Heart right ventricle (tissue), 16 donors: ENCODE measurements around the gene NPB. TPM values are rescaled to one million over a fixed set of nuclear protein-coding genes. Genes with fewer than 3 reads are reported as not detected.

Experiments used
- ATAC-seq, 8 donors: fragments of 200-7000 bp; cut with Tn5 transposase; one replicate each; pipeline ENCODE4 v1.9.1; 2020; ENCODE audit warnings: mild to moderate bottlenecking in 8 of 8, moderate library complexity in 8 of 8, moderate number of reproducible peaks in 1 of 8
- DNase-seq, 2 donors: peaks; one replicate each; pipeline ENCODE4 v3.0.0-alpha.2; 2020
- H3K27ac ChIP-seq, 10 donors: fragments of 200-600 bp; sonication (generic) in 2 of 10; one replicate each; pipeline versions ENCODE4 v1.5.0 to v1.8.0; 2020 to 2022; ENCODE audit warnings: mild to moderate bottlenecking in 3 of 10
- H3K27me3 ChIP-seq, 7 donors: fragments of 200-600 bp; one replicate each; pipeline ENCODE4 v1.8.0; 2021 to 2022; ENCODE audit warnings: mild to moderate bottlenecking in 2 of 7
- H3K36me3 ChIP-seq, 9 donors: fragments of 200-600 bp; sonication (generic) in 1 of 9; one replicate each; pipeline versions ENCODE4 v1.5.0 to v1.8.0; 2020 to 2022; ENCODE audit warnings: mild to moderate bottlenecking in 2 of 9
- H3K4me1 ChIP-seq, 9 donors: fragments of 200-600 bp; sonication (generic) in 1 of 9; one replicate each; pipeline versions ENCODE4 v1.5.0 to v1.8.0; 2020 to 2022; ENCODE audit warnings: mild to moderate bottlenecking in 4 of 9
- H3K4me3 ChIP-seq, 10 donors: fragments of 200-600 bp; sonication (generic) in 2 of 10; one replicate each; pipeline versions ENCODE4 v1.5.0 to v1.8.0; 2020 to 2022; ENCODE audit warnings: mild to moderate bottlenecking in 7 of 10, moderate library complexity in 2 of 10
- H3K9me3 ChIP-seq, 11 donors: fragments of 200-600 bp in 10 of 11; sonication (generic) in 2 of 11; one replicate each; pipeline versions ENCODE4 v1.5.0 to v1.8.0; 2013 to 2022; ENCODE audit warnings: mild to moderate bottlenecking in 2 of 11, control low read depth in 1 of 11, moderate library complexity in 1 of 11
- WGBS, 2 donors: extraction: QIAGEN DNeasy Blood & Tissue Kit; methylation state at CpG; one replicate each; pipeline ENCODE4 v1.1.7; 2013; ENCODE audit warnings: inconsistent platforms in 1 of 2; 5-methylcytosine and 5-hydroxymethylcytosine counted together
- intact Hi-C, 10 donors: fragments of 100-400 bp; cut with DNase I; formaldehyde crosslinking; loops; one replicate each; pipeline versions ENCODE4 v1.11.1 to v1.14.2; 2022
- polyA plus RNA-seq, 2 donors: library from polyadenylated mRNA; stranded (reverse); fragments of 200-250 nt; gene quantifications; one replicate each; pipeline ENCODE4 v1.2.3, GENCODE V29; 2013
- total RNA-seq, 10 donors: library from RNA; stranded (reverse); fragmentation: NEBNext Ultra II Directional in 3 of 10; extraction: Animal tissue kit (Norgen Biotek cat#: 25700) in 3 of 10; gene quantifications; one replicate each; pipeline versions ENCODE4 v1.2.1 to v1.2.4, GENCODE V29; 2021 to 2023
- TF ChIP-seq, protein P1 (sequence below), 9 donors: fragments of 200-600 bp; sonication (generic) in 2 of 9; IDR thresholded peaks; one replicate each; pipeline versions ENCODE4 v1.5.0 to v1.8.0; 2021 to 2022; ENCODE audit warnings: antibody characterized with exemption in 9 of 9, mild to moderate bottlenecking in 5 of 9, moderate library complexity in 1 of 9
- donor health status: Arrhythmogenic right ventricular cardiomyopathy.
- donor health status: ischemic (EF 13 %, LVEDD 7.1; RV severe dilation, severe dysfunction).
- donor health status: healthy with polysubstance abuse.
- donor health status: DM: no; HTN: yes; CAD: no.
- donor health status: DM: no; HTN: no; CAD: no.
- donor health status: ischemic (EF 25% LVEDD 6.9; RV normal size, moderate dysfunction).
- donor health status: ischemic (EF 25% LVEDD 5.7; RV mildly dilated, moderate dysfunction).
- donor health status: healthy.
- donor health status: DM: yes; HTN: yes; CAD: no.
- donor health status: Ischemic cardiomyopathy.
- donor health status: ischemic (EF 35%, LVEDD 5.7; RV mildly dilated, moderate dysfunction).
- donor health status: nonischemic (EF 11% LVEDD 7.7; RV severe dilation, severe dysfunction).
- donor health status: DM: yes; HTN: yes; CAD: no.
- donor health status: PGD.
- donor health status: ischemic (EF 29% LVEDD 5.4; RV normal size, mild dysfunction).
- donor health status: nonischemic (EF 23%, LVEDD 6.1; RV moderate dilation, normal function).

The NPB gene
- total and polyA plus RNA-seq, 12 donors, result 0.13 to 0.83 (median 0.42) TPM

DNA sequence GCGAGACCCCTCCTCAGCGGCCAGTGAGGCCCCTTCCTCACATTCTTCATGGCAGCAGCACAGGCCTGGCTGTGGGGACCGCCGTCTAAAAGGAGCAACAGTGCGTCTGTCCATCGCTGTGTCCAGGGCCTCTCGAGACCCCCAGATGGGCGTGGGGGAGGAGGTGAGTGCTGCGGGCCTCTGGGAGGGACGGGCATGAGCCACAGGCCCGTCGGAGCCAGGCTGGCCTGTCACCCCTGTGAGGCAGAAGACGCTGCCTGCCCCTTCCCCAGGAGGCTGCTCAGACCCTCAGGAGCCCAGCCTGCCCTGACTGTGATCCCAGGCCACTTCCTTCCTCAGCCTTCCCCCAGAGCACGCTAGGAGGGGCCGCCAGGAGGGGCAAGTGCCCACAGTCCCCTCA lies 37.2 kb downstream of the NPB start:
- peaks cover 0 to 21% (median 9%) of the 10 kb centered on the region in 7 donors for H3K27me3 ChIP-seq
- no peak overlapping the region for H3K4me3 ChIP-seq
- TF ChIP-seq, protein P1, sequence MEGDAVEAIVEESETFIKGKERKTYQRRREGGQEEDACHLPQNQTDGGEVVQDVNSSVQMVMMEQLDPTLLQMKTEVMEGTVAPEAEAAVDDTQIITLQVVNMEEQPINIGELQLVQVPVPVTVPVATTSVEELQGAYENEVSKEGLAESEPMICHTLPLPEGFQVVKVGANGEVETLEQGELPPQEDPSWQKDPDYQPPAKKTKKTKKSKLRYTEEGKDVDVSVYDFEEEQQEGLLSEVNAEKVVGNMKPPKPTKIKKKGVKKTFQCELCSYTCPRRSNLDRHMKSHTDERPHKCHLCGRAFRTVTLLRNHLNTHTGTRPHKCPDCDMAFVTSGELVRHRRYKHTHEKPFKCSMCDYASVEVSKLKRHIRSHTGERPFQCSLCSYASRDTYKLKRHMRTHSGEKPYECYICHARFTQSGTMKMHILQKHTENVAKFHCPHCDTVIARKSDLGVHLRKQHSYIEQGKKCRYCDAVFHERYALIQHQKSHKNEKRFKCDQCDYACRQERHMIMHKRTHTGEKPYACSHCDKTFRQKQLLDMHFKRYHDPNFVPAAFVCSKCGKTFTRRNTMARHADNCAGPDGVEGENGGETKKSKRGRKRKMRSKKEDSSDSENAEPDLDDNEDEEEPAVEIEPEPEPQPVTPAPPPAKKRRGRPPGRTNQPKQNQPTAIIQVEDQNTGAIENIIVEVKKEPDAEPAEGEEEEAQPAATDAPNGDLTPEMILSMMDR (IDR thresholded peaks at IDR 0.05), result no peak
- intact Hi-C loops, result no loop called here
- ATAC-seq (peak in 1 of 8 donors; percentile 1), DNase-seq (no peak)
- 69 to 71% methylated on average over 15 of the region's 15 CpGs for WGBS, 2 donors
- H3K36me3 ChIP-seq, result no peaks in the 10 kb centered on the region
- H3K4me1 ChIP-seq, result peaks cover 17 to 49% (median 25%) of the 10 kb centered on the region in 9 donors
- H3K27ac ChIP-seq, result peak overlapping the region in 6 of 10 donors; percentile 36 to 85 (median 78)
- H3K9me3 ChIP-seq, result no peaks in the 10 kb centered on the region

DNA sequence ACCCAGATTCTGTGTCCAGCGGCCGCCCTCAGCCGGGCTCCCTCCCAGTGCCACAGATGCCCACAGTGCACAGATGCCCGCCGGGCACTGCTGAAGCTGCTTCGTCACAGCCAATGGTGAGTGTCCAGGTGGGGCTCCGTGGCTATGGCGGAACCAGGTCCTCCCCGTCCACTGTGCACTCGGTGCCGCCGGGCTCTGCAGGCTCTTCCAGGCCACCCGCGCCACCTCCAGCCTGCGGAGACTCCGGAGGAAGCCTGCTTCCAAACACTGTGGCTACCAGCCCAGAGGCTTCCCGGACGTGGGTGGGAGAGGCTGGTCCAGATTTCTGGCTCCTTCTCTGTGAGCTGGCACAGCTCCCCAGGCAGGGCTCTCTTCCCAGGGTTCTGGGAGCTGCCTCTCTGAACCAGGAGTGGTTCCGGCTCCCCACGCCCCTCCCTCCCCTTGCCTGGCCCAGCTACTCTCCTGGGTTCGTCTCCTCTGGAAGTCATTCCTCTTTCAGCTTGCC lies 37.9 kb downstream of the NPB start:
- Histone ChIP-seq H3K27ac (peak overlapping the region in 9 of 10 donors; percentile 42 to 85 (median 79)), H3K27me3 (peaks cover 0 to 21% (median 9%) of the 10 kb centered on the region in 7 donors), H3K9me3 (no peaks in the 10 kb centered on the region), H3K36me3 (no peaks in the 10 kb centered on the region), H3K4me3 (peak overlapping the region in 4 of 10 donors; percentile 16 to 30 (median 20)), H3K4me1 (peaks cover 17 to 49% (median 25%) of the 10 kb centered on the region in 9 donors)
- intact Hi-C loops, result no loop called here
- ATAC-seq (peak; percentile 11 to 56 (median 23)), DNase-seq (peak; percentile 62 to 70)
- TF ChIP-seq, protein P1 (IDR thresholded peaks at IDR 0.05), result no peak
- WGBS, 2 donors, result 55 to 61% methylated on average over 21 of the region's 21 CpGs

DNA sequence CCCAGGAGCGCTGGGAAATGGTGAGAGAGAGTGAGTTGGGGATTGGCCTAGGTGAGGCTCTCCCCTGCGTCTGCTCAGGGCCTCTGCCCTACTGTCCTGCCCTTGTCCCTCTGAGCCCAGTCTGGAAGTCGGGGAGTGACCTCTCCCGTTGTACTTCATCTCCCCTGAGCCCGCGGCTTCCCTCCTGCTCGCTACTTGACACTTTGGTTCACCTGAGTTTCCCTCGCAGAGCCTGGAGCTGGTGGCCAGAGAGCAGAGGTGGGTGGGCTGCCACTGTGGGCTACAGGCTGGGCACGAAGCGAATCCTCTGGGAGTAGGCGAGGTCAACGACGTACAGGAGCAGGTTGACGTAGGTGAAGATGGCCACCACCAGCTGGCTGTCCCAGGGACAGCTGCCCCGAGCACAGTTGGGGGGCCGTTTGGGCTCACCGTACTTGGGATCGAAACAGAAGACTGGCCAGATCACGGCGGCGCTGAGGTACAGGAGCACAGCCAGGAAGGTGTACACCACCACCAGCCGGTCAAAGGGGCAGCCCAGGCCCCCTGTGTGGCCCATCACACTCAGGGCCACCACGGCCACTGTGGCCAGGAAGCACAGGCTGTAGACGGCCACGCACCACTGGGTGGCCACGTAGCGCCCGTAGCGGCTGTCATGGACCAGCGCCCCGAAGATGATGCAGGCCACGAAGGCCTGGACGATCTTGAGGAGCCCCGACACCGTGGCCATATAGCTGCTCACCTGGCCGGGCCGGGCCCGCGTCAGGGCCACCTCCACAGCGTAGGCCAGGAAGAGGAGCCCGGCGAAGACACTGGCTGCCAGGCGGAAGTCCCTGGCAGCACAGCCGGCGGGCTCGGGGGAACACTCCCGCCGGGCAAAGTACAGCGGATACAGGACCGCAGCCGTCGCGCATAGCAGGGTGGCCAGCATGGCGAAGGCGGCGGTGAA lies 38.8 kb downstream of the NPB start:
- peak overlapping the region in 9 of 10 donors; percentile 42 to 85 (median 79) for H3K27ac ChIP-seq
- peak overlapping the region in 3 of 10 donors; percentile 30 to 52 (median 52) for H3K4me3 ChIP-seq
- TF ChIP-seq, protein P1 (IDR thresholded peaks at IDR 0.05), result no peak
- H3K9me3 ChIP-seq, result no peaks in the 10 kb centered on the region
- H3K27me3 ChIP-seq, result peaks cover 0 to 21% (median 9%) of the 10 kb centered on the region in 7 donors
- 87 to 92% methylated on average over 56 of the region's 56 CpGs for WGBS, 2 donors
- intact Hi-C loops, result no loop called here
- H3K4me1 ChIP-seq, result peaks cover 17 to 49% (median 25%) of the 10 kb centered on the region in 9 donors
- H3K36me3 ChIP-seq, result no peaks in the 10 kb centered on the region
- ATAC-seq (peak in 2 of 8 donors; percentile 2 to 16), DNase-seq (no peak)

DNA sequence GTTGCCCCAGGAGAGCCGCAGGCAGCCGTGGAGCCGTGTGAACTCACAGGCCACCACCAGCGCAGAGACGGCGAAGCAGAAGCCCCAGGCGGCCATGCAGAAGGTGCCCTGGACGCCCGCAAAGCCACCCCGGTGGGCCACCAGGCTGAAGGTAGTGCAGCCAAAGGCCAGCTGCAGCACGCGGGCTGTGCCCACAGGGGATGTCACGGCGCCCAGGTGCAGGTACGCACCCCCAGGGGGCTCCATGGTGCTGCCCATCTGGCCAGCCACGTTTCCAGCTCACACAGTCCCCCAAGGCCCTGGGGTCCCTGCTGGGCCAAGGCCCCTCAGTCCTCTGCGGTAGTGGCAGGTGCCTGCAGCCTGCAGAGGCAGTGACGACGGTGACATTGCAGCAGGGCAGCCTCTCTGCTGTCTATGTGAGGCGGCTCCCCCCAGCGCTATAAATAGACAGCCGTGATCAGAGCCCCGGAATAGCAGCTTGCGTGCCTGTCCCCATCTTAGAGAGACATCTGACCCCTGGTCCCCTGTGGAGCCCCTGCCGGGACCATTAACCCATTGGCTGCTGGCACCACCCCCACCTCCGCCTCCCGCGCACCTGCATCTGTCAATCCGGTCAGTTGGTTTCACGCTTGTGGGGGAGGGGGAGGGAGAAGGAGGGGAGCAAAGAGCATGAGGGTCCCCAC lies 39.6 kb downstream of the NPB start:
- peak; percentile 47 to 86 (median 73) for ATAC-seq
- intact Hi-C loops, result no loop called here

More for the DNA sequence above, 39.6 kb downstream of the NPB start:
- Histone ChIP-seq H3K36me3 (no peaks in the 10 kb centered on the region), H3K4me1 (peaks cover 15 to 46% (median 22%) of the 10 kb centered on the region in 9 donors), H3K4me3 (peak overlapping the region; percentile 18 to 52 (median 39)), H3K9me3 (no peaks in the 10 kb centered on the region), H3K27ac (peak overlapping the region; percentile 18 to 85 (median 78)), H3K27me3 (peaks cover 0 to 21% (median 9%) of the 10 kb centered on the region in 7 donors)
- peak in 1 of 2 donors; percentile 69 for DNase-seq
- WGBS, 2 donors, result 34 to 44% methylated on average over 29 to 30 of the region's 30 CpGs
- TF ChIP-seq, protein P1 (IDR thresholded peaks at IDR 0.05), result no peak
